Activated CD8-positive, alpha-beta memory T cell treated with anti-CD3 and anti-CD28 coated beads for 4 hours (primary cell): Measurements from ENCODE around the gene XXYLT1.

Experiments
- DNase-seq, 2 donors: peaks; one replicate each; pipeline ENCODE4 v3.0.0-alpha.2; 2020; ENCODE audit warnings: low read depth in 2 of 2

Gene XXYLT1

DNA sequence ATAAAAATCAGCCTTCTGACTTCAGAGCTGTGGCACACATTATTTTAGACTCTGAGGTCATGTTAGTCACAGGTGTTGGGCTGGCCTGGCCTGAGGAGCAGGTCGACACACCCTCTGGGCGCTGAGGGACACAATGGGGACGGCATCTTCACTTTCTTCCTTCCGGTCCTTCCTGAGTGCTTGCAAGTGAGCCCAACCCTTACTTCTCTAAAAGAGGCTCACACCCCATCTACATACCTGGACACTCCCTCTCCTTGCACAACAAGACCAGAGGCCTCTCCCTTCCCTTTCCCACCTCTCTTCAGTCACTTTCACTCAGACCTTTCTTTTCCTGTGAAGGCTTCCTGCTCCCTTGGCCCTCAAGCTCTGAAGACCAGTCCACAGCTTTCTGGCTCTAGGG lies 85.4 kb downstream of the XXYLT1 start:
- DNase-seq = no peak

DNA sequence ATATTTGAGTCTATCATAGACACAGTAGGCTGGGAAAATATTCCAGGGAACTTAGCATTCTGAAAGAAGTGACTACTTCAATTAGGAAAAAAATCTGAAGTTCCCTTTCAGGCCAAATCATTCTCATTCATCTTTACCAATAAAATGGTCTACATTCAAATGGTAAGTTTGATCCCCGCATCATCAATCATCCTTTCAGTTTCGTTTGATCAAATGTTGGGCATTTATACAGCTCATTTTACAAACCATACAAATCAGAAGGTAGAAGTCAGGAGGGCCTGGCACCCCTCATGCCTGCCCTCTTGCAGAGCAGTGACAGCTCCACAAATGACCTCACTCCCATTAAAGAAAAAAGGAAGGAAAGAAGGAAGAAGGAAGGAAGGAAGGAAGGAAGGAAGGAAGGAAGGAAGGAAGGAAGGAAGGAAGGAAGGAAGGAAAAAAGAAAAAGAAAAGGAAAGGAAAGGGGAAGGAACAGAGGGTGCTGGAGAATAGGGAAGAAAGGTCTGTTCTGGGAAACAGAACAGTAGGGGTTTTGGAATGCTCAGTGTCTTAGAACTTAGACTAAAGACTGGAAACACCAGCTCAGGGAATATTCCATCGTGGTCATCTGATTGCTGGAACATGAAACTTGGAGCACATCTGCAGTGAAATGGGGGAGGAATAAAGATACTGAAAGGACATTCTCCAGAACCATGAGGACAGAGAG lies 86.1 kb downstream of the XXYLT1 start:
- DNase-seq = no peak

GRCh38 chr3:195183071-195183776 lies 87.7 kb downstream of the XXYLT1 start:
- DNase-seq = no peak

DNA sequence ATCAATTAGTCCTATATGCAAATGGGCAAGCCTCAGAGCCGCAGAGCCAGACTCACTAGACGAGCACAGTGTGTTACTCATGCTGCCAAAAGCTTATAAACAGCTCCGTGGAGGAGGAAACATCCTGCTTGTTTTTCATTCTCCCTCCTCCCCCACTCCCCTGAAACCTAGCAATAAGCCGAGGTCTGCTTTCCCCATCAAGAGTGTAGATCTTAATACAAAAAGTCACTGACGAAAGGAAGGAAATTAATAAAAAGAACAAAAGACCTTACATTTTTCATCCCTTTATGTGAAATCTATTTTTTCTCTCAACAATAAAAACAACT lies 88.5 kb downstream of the XXYLT1 start:
- DNase-seq = no peak

- no peak for DNase-seq
Observed at GRCh38 chr3:195181741-195182469, 89.1 kb downstream of the XXYLT1 start.

DNA sequence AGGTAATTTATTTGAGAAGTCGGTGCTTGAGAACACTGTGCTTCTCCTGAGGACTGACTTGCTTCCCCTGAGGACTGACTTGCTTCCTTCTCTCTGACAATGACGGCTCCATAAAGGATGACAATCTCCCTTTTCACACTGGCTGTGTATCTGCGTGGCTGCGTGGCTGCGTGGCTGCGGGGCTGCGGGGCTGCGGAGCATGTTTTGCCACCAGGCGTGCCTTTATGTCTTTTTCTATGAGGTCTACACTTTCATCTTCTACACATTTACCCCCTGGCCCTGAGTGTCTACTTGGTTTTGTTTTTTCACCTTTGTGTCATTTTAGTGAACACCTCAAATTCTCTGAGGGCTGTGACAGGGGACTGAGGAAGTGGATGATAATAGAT lies 89.9 kb downstream of the XXYLT1 start:
- DNase-seq = no peak

GRCh38 chr3:195180490-195181112 lies 90.4 kb downstream of the XXYLT1 start:
- DNase-seq = no peak

DNA sequence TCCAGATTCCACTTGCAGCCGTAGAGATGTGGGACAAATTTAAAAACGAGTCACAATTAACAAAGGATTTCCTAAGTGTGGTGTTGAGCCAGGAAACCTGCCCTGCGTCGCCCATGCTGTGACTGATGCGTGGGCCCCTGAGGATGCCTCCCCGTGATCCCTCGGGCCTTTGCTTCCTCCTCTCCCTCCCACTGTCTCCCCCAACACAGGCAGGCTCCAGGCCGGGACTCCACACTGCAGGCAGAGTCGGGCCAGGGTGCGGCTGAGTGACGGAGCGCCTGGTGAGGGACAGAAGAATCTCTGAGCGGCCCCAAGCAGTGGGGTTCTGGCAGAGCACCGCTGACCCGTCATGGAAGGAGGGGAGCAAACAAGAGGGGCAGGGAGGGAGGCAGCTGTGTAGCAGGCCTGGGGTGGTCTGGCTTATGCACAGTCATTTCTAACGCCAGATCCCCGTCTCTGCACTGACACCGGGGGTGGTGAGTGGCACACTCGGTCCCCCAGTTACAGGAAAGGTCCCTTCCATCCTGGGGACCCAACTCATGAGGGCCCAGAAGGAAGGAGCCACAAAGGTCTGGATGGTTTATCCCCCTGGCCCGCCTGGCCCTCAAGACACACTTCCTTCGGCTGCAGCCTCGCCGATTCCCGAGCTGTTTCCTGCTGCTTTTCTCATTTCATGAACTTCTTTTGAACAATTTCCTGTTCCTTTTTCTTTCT lies 91.0 kb downstream of the XXYLT1 start:
- no peak for DNase-seq

DNA sequence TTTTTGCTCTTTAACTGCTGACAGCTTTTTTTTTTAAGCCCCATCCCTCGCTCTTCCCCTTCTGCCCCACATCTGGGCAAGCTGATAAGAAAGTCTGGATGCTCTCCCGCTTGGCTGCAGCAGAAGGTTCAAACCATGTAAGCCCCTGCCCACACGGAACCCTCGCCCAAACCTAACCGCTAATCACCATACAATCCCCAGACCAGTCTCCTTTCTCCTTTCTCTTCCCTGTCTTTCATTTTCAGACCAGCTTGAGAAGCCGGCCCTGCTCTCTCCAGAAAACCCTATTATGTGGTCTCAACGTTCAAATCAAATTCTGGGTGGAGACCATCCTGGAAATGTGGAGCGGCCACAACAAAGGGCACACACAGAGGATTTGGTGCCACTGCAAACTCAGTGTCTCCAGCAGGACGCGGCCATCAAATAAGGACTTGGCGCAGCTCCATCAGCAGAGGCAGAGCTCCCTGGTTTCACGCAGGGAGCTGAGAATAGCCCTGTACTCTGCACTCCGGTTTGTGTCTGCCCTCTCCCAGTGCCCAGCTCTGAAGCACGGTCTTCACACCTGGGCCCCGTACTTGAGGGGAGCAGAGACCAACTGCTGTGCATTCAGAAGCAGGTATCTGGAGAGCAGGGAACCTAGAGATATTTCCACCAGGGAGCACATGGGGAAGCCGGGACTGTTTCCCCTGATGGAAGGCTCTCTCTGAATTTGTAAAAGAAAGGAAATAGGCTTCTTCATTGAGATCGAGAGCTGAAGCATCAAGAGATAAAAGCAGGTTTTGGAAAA lies 92.6 kb downstream of the XXYLT1 start:
- DNase-seq = no peak

GRCh38 chr3:195177422-195178123 lies 93.4 kb downstream of the XXYLT1 start:
- no peak for DNase-seq

DNA sequence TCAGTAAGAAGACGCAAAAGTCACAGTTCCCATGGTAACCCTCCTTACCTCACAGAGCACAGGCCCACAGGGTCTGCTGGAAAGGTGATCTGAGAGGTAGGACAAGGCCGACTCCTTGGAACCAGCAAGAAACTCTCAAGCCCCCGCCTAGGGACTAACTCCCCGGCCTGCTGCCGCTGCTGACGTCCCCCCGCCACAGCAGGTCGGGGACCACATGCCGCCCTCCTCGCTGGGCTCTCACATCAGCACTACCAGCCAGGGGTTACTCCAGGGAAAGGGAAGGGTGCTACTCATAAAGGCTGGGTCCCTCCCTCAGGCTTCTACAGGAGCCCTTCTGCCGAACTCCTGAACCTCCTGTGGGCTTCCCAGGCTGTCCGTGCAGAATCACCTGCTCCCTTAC lies 94.2 kb downstream of the XXYLT1 start:
- no peak for DNase-seq

GRCh38 chr3:195175476-195176337 lies 95.3 kb downstream of the XXYLT1 start:
- no peak for DNase-seq

- no peak for DNase-seq
Observed at GRCh38 chr3:195175076-195175475, 95.9 kb downstream of the XXYLT1 start.

DNA sequence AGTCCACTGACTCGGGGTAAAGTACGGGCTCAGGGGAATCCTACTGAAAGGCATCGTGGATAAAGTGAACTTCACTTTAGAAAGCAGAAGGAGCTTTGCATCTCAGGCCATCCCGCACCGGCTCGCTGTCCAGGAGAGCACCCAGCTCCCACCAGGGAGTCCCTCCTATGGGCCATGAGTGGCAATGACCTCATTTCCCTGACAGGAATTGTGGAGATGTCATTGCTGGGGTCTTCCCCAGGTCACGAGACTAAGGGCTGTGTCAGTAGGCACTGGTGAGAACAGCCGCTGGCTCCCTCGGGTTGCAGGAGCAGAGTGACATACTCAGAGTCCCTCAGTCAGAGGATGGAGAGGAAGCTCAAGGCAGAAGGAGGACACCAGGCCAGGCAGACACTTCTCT lies 97.3 kb downstream of the XXYLT1 start:
- DNase-seq = no peak

- DNase-seq = no peak
Observed at GRCh38 chr3:195172896-195173295, 98.1 kb downstream of the XXYLT1 start.

- DNase-seq = no peak
Observed at GRCh38 chr3:195172039-195172684, 98.8 kb downstream of the XXYLT1 start.

DNA sequence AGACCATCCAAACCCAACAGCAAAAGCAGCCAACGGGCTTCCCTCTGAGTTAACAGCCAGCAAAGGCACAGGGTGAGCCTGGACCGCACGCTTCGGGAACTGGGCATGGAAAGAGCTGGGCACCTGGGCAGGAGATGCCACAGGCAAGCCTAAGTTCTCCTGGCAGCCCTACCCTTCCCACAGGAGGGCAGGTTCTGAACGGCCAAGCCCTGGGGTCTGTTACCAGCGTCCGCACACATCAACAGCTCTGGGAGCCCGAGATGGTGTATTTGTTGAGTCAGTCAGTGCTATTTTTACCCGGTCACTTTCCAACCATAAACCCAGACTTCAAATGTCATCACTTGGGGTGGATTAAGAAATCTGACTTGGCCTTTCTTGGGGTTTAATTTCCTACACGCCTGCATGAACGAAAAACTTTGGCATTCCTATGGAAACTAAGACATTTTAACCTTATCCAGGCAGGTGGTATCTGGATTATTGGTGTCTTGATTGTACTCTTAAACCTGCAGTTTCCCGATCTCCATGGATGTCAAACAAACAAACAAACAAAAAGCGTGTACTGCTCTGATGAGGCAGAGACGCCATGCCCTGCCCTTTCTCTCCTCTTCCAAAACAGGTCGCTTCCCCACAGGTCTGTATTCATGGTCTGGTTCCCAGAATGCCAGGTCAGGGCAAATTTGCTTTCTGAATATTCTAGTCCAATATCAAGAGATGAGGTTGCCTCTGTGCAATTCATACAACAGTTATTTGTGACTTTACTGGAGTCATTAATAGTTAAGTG lies 99.7 kb downstream of the XXYLT1 start:
- DNase-seq = no peak

- DNase-seq = no peak
Observed at GRCh38 chr3:195170496-195170895, 100.5 kb downstream of the XXYLT1 start.
